ENCODE measurements around the gene S100A2.

DNA sequence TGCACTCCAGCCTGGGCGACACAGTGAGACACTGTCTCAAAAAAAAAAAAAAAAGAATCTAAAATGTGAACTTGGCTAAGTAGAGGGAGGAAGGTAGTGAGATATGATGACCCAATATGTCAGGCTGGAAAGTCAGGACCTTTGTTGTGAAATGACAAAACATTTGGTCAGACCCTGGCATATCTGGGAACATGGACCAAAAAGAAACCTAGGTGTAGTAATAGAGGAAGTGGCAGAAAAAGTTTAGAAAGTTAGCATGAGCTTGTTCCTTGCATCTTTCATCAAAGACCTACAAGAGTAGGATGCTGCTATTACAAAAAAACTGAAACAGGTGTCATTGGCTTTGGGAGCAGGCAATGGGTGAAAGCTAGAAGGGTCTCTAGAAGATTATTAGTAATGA lies 9.3 kb downstream of the S100A2 start:
- no peak for TF ChIP-seq EZH2phosphoT487 (conservative IDR thresholded peaks at IDR 0.05; ENCODE audit: low read length)
- TF ChIP-seq, protein P1, sequence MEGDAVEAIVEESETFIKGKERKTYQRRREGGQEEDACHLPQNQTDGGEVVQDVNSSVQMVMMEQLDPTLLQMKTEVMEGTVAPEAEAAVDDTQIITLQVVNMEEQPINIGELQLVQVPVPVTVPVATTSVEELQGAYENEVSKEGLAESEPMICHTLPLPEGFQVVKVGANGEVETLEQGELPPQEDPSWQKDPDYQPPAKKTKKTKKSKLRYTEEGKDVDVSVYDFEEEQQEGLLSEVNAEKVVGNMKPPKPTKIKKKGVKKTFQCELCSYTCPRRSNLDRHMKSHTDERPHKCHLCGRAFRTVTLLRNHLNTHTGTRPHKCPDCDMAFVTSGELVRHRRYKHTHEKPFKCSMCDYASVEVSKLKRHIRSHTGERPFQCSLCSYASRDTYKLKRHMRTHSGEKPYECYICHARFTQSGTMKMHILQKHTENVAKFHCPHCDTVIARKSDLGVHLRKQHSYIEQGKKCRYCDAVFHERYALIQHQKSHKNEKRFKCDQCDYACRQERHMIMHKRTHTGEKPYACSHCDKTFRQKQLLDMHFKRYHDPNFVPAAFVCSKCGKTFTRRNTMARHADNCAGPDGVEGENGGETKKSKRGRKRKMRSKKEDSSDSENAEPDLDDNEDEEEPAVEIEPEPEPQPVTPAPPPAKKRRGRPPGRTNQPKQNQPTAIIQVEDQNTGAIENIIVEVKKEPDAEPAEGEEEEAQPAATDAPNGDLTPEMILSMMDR (IDR thresholded peaks at IDR 0.05; ENCODE audit: insufficient read depth, low read length, poor library complexity, severe bottlenecking): no peak
